ENCODE measurements around the gene BUD31.

The BUD31 gene

GRCh38 chr7:99387912-99388311 is 20.9 kb upstream of the BUD31 start:
- no peak for DNase-seq (ENCODE audit: low read depth)
- no peak overlapping the region for H3K4me3 ChIP-seq (ENCODE audit: low read length)
- TF ChIP-seq CTCF (conservative IDR thresholded peaks at IDR 0.05; ENCODE audit: low read length): no peak

GRCh38 chr7:99389772-99390171 is 19.0 kb upstream of the BUD31 start:
- no peak for DNase-seq (ENCODE audit: low read depth)
- H3K4me3 ChIP-seq (ENCODE audit: low read length): no peak overlapping the region
- no peak for TF ChIP-seq CTCF (conservative IDR thresholded peaks at IDR 0.05; ENCODE audit: low read length)

GRCh38 chr7:99390941-99391602 is 17.7 kb upstream of the BUD31 start:
- no peak overlapping the region for H3K4me3 ChIP-seq (ENCODE audit: low read length)
- no peak for TF ChIP-seq CTCF (conservative IDR thresholded peaks at IDR 0.05; ENCODE audit: low read length)
- no peak for DNase-seq (ENCODE audit: low read depth)

GRCh38 chr7:99392046-99392445 is 16.7 kb upstream of the BUD31 start:
- no peak for TF ChIP-seq CTCF (conservative IDR thresholded peaks at IDR 0.05; ENCODE audit: low read length)
- no peak overlapping the region for H3K4me3 ChIP-seq (ENCODE audit: low read length)
- DNase-seq (ENCODE audit: low read depth): no peak

GRCh38 chr7:99392659-99393354 is 16.0 kb upstream of the BUD31 start:
- peak; percentile 29 for DNase-seq (ENCODE audit: low read depth)
- TF ChIP-seq CTCF (conservative IDR thresholded peaks at IDR 0.05; ENCODE audit: low read length): no peak
- peak overlapping the region; percentile 35 for H3K4me3 ChIP-seq (ENCODE audit: low read length)

GRCh38 chr7:99393355-99394187 is 15.2 kb upstream of the BUD31 start:
- no peak for DNase-seq (ENCODE audit: low read depth)
- H3K4me3 ChIP-seq (ENCODE audit: low read length): peak overlapping the region; percentile 35
- no peak for TF ChIP-seq CTCF (conservative IDR thresholded peaks at IDR 0.05; ENCODE audit: low read length)
